Measurements from ENCODE around the gene DTNA. TPM values are rescaled to one million over a fixed set of nuclear protein-coding genes. Genes with fewer than 3 reads are reported as not detected.

Gene DTNA
- total RNA-seq, 2 experiments from 2014 or later: 0.48 to 0.53 TPM

DNA sequence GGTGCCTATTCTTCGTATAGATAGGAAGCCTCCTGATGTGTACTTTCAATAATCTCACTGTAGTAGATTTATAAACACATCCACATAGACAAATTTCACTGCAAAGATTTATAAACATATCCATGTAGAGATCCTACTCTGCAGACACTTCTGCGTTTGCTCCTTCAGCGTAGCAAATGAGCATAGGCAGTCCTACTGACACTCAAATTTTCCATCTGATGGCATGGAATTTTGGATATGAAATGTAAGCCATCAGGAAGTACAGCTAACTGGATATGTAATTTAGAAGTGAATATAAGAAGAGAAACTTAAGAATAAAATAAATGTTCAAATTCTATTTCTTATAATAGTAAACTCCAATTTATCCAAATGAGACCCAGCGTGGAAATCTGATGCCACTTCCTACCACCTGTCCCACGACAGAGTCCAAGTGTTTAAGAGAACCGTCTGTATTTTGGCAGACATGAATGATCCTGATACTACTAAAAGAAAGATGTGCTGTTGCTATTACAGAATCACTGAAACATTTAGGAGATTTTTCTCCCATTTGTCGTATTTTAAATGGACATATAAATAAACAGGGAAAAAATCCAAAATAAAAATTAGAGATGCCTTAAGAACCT, 86.0 kb downstream of the DTNA start:
- Mint-ChIP-seq H3K4me3 (no peak overlapping the region), H3K9me3 (ENCODE audit: low read depth) (no peaks in the 10 kb centered on the region), H3K36me3 (ENCODE audit: low read depth) (no peaks in the 10 kb centered on the region), H3K27me3 (peaks cover 39% of the 10 kb centered on the region), H3K4me1 (peaks cover 10% of the 10 kb centered on the region), H3K27ac (no peak overlapping the region)
- intact Hi-C loops (cut with DNase I, micrococcal nuclease): loop anchor here in 1 of 2 experiments (10.0 kb wide), 1 partner anchor 59 kb away; no protein-coding TSS in a partner anchor
- ATAC-seq (no peak), DNase-seq (no peak)
- ChIA-PET POLR2A (no interaction called here), CTCF (no interaction called here)

DNA sequence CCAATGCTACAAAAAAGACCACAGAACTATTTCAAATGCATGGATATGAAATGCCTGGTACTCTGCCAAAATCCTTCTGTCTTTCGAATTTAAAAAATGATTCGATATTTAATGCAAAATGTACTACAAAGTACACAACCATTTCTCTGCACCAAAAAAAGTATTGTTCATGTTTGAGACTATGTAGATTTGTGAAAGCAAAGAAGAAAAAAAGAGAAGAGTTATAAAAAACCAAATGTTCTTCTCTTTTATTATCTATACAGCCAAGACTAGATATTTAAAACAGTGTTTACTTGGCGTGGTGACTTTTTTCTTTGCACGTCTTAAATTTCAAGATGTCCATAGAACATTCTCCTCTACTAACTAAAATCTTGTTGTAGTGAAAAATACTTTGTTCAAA, 89.2 kb downstream of the DTNA start:
- H3K9me3 Mint-ChIP-seq (ENCODE audit: low read depth): no peaks in the 10 kb centered on the region
- H3K27ac Mint-ChIP-seq: no peak overlapping the region
- POLR2A ChIA-PET: no interaction called here
- CTCF ChIA-PET: no interaction called here
- no peak overlapping the region for H3K4me3 Mint-ChIP-seq
- peaks cover 12% of the 10 kb centered on the region for H3K4me1 Mint-ChIP-seq
- H3K36me3 Mint-ChIP-seq (ENCODE audit: low read depth): no peaks in the 10 kb centered on the region
- peaks cover 31% of the 10 kb centered on the region for H3K27me3 Mint-ChIP-seq
- intact Hi-C loops (cut with DNase I, micrococcal nuclease): loop anchor here in 1 of 2 experiments (10.0 kb wide), 1 partner anchor 56 kb away; no protein-coding TSS in a partner anchor
- no peak for ATAC-seq
- no peak for DNase-seq

DNA sequence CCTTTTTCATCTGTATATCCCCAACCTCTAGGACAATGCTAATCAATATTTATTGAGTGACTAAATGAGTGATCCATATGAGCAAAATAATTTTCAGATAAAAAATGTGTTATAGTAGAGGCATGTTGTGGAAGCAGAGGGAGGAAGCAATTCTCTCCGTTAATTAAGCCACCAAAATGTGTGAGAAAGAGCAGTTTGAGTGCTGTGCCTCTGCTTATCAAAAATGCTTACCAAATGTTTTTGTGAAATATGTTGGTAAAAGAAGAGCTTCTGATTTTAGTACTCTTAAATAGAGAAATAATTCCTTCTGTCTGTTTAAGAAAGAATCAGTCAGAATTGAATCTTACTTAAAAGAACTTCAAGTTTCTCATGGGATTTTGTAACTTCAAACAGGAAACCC, 90.3 kb downstream of the DTNA start:
- ChIA-PET CTCF (interaction anchor here (0.6 kb wide), 1 partner anchor 21 kb away, joined by 3 read pairs; no protein-coding TSS in a partner anchor), POLR2A (no interaction called here)
- H3K36me3 Mint-ChIP-seq (ENCODE audit: low read depth): no peaks in the 10 kb centered on the region
- H3K4me1 Mint-ChIP-seq: peaks cover 12% of the 10 kb centered on the region
- no peak for ATAC-seq
- H3K27ac Mint-ChIP-seq: no peak overlapping the region
- H3K9me3 Mint-ChIP-seq (ENCODE audit: low read depth): no peaks in the 10 kb centered on the region
- peaks cover 33% of the 10 kb centered on the region for H3K27me3 Mint-ChIP-seq
- DNase-seq: no peak
- no peak overlapping the region for H3K4me3 Mint-ChIP-seq
- intact Hi-C loops (cut with DNase I, micrococcal nuclease): loop anchor here in 1 of 2 experiments (5.0 kb wide), 1 partner anchor 62 kb away; no protein-coding TSS in a partner anchor

DNA sequence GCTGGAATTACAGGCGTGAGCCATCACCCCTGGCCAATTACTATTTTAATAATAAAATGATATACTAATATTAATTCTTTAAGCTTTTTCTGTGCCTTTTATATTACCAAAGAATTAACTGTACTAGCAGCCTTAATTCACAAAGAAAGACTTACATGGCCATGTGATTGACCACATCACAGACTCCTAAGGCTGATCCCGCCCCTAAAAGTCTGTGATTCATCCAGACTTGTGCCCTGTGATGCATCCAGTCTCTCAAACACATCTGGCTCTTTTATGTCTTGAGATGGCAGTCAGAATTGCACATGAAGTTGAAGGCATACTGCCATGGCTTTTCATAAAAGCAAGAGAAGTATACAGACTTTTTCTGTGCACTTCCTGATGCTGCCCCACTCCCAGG, 91.7 kb downstream of the DTNA start:
- Mint-ChIP-seq H3K9me3 (ENCODE audit: low read depth) (no peaks in the 10 kb centered on the region), H3K4me1 (peaks cover 14% of the 10 kb centered on the region), H3K4me3 (no peak overlapping the region), H3K36me3 (ENCODE audit: low read depth) (no peaks in the 10 kb centered on the region), H3K27me3 (peaks cover 31% of the 10 kb centered on the region), H3K27ac (no peak overlapping the region)
- ATAC-seq: peak; percentile 89
- intact Hi-C loops (cut with DNase I, micrococcal nuclease): loop anchor here in 1 of 2 experiments (5.0 kb wide), 1 partner anchor 61 kb away; no protein-coding TSS in a partner anchor
- peak; percentile 53 for DNase-seq
- ChIA-PET POLR2A (no interaction called here), CTCF (interaction anchor here (0.7 kb wide), 1 partner anchor 84 kb away, joined by 3 read pairs; no protein-coding TSS in a partner anchor)

GRCh38 chr18:34802959-34803358, 92.9 kb downstream of the DTNA start:
- H3K27ac Mint-ChIP-seq: no peak overlapping the region
- peaks cover 14% of the 10 kb centered on the region for H3K4me1 Mint-ChIP-seq
- CTCF ChIA-PET: interaction anchor here (0.6 kb wide), 1 partner anchor 209 kb away, joined by 4 read pairs; no protein-coding TSS in a partner anchor
- no peaks in the 10 kb centered on the region for H3K9me3 Mint-ChIP-seq (ENCODE audit: low read depth)
- H3K4me3 Mint-ChIP-seq: no peak overlapping the region
- POLR2A ChIA-PET: no interaction called here
- intact Hi-C loops (cut with DNase I, micrococcal nuclease): loop anchor here in 1 of 2 experiments (5.0 kb wide), 1 partner anchor 59 kb away; no protein-coding TSS in a partner anchor
- DNase-seq: no peak
- peaks cover 24% of the 10 kb centered on the region for H3K27me3 Mint-ChIP-seq
- ATAC-seq: no peak
- no peaks in the 10 kb centered on the region for H3K36me3 Mint-ChIP-seq (ENCODE audit: low read depth)

GRCh38 chr18:34803877-34804400, 93.8 kb downstream of the DTNA start:
- POLR2A ChIA-PET: no interaction called here
- H3K4me3 Mint-ChIP-seq: no peak overlapping the region
- H3K4me1 Mint-ChIP-seq: peaks cover 7% of the 10 kb centered on the region
- CTCF ChIA-PET: no interaction called here
- no peaks in the 10 kb centered on the region for H3K9me3 Mint-ChIP-seq (ENCODE audit: low read depth)
- H3K36me3 Mint-ChIP-seq (ENCODE audit: low read depth): no peaks in the 10 kb centered on the region
- ATAC-seq (no peak), DNase-seq (no peak)
- H3K27ac Mint-ChIP-seq: no peak overlapping the region
- intact Hi-C loops (cut with DNase I, micrococcal nuclease): loop anchor here in 1 of 2 experiments (5.0 kb wide), 1 partner anchor 58 kb away; no protein-coding TSS in a partner anchor
- H3K27me3 Mint-ChIP-seq: peaks cover 25% of the 10 kb centered on the region

DNA sequence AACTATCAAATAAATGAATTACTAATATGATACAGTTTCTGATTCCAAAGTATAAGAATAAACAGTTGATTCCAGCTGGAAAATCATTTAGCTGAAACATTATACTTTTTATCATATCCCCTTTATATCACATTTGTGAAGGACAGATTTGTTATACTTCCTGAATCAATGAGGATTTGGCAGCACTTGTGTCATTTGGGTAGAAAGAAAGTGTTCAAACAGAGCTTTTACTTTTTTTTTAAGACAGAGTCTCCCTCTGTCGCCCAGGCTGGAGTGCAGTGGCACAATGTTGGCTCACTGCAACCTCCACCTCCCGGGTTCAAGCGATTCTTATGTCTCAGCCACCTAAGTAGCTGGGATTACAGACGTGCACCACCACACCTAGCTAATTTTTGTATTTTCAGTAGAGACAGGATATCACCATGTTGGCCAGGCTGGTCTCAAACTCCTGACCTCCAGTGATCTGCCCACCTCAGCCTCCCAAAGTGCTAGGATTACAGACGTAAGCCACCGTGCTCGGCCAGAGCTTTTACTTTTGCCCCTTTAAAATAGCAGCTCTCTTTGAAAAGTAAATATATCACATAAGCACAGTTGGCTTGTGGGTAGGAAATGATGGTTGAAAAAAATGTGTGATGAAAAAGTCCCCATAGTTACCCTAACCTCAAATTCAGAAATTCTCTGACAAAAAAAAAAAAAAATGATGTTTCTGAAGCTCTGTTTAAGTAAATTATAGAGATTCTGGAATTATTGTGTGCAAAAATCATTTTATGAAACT, 95.2 kb downstream of the DTNA start:
- DNase-seq (no peak), ATAC-seq (no peak)
- peaks cover 25% of the 10 kb centered on the region for H3K27me3 Mint-ChIP-seq
- H3K27ac Mint-ChIP-seq: no peak overlapping the region
- H3K4me1 Mint-ChIP-seq: peaks cover 4% of the 10 kb centered on the region
- no peaks in the 10 kb centered on the region for H3K9me3 Mint-ChIP-seq (ENCODE audit: low read depth)
- ChIA-PET CTCF (interaction anchor here (0.8 to 1.7 kb wide), 4 partner anchors 17 to 144 kb away, joined by 3 to 8 read pairs (median 4); no protein-coding TSS in a partner anchor), POLR2A (no interaction called here)
- intact Hi-C loops (cut with DNase I, micrococcal nuclease): no loop called here
- H3K36me3 Mint-ChIP-seq (ENCODE audit: low read depth): no peaks in the 10 kb centered on the region
- no peak overlapping the region for H3K4me3 Mint-ChIP-seq

DNA sequence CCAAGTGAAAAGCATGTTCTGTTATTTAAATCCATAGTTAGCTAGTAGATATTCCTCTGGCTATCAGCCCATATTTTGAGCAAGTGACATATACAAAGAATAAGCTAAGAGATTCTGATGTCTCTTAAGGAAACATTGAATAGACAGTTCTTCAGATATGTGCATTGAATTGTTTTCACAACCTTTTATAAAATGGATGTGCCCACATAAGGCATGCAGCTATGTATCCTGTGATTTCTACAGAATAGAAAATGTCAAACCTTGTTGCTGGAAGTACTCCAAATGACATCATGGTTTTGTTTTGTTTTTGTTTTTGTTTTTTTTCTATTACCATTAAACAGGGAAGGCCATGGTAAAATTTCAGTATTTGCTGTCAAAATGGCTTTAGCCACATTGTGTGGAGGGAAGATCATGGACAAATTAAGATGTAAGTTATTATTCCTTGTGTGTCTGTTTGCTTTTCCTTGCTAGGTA, 95.8 kb downstream of the DTNA start:
- ChIA-PET POLR2A (no interaction called here), CTCF (interaction anchor here (0.9 to 1.7 kb wide), 4 partner anchors 18 to 144 kb away, joined by 3 to 8 read pairs (median 4); no protein-coding TSS in a partner anchor)
- no peak overlapping the region for H3K4me3 Mint-ChIP-seq
- ATAC-seq: no peak
- no peak overlapping the region for H3K27ac Mint-ChIP-seq
- H3K9me3 Mint-ChIP-seq (ENCODE audit: low read depth): no peaks in the 10 kb centered on the region
- no peaks in the 10 kb centered on the region for H3K36me3 Mint-ChIP-seq (ENCODE audit: low read depth)
- no peak for DNase-seq
- H3K4me1 Mint-ChIP-seq: peaks cover 4% of the 10 kb centered on the region
- peaks cover 25% of the 10 kb centered on the region for H3K27me3 Mint-ChIP-seq
- intact Hi-C loops (cut with DNase I, micrococcal nuclease): no loop called here

DNA sequence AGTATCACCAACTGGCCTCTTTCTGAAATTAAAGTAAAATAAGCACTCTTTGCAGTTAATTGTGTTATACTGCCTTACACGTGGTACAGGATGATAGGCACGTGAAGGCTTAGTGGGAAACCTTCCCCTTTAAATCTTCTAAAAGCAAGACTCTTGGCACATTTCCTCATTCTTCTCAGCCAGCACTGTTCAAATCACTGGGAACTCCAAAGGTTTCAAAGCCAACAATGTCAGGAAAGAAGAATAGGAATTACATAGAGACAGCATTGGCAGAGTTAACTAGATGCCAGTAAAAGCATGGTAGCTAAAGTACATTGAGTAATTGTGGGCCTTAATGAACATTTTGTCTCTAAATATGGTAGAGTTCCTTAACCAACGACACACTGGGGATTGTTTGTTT, 96.4 kb downstream of the DTNA start:
- CTCF ChIA-PET: interaction anchor here (1.5 kb wide), 1 partner anchor 23 kb away, joined by 3 read pairs; no protein-coding TSS in a partner anchor
- intact Hi-C loops (cut with DNase I, micrococcal nuclease): no loop called here
- DNase-seq: no peak
- POLR2A ChIA-PET: no interaction called here
- ATAC-seq: no peak
- Mint-ChIP-seq H3K4me1 (peaks cover 4% of the 10 kb centered on the region), H3K27me3 (peaks cover 25% of the 10 kb centered on the region), H3K27ac (no peak overlapping the region), H3K36me3 (ENCODE audit: low read depth) (no peaks in the 10 kb centered on the region), H3K9me3 (ENCODE audit: low read depth) (no peaks in the 10 kb centered on the region), H3K4me3 (no peak overlapping the region)

GRCh38 chr18:34807106-34807796, 97.2 kb downstream of the DTNA start:
- intact Hi-C loops (cut with DNase I, micrococcal nuclease): no loop called here
- no peak overlapping the region for H3K27ac Mint-ChIP-seq
- peaks cover 25% of the 10 kb centered on the region for H3K27me3 Mint-ChIP-seq
- DNase-seq (no peak), ATAC-seq (no peak)
- CTCF ChIA-PET: interaction anchor here (1.2 to 1.5 kb wide), 2 partner anchors 9 to 24 kb away, joined by 3 read pairs; no protein-coding TSS in a partner anchor
- H3K4me1 Mint-ChIP-seq: peaks cover 2% of the 10 kb centered on the region
- H3K4me3 Mint-ChIP-seq: no peak overlapping the region
- no peaks in the 10 kb centered on the region for H3K36me3 Mint-ChIP-seq (ENCODE audit: low read depth)
- POLR2A ChIA-PET: no interaction called here
- H3K9me3 Mint-ChIP-seq (ENCODE audit: low read depth): no peaks in the 10 kb centered on the region

- Mint-ChIP-seq H3K4me1 (peaks cover 2% of the 10 kb centered on the region), H3K27me3 (peaks cover 23% of the 10 kb centered on the region), H3K4me3 (no peak overlapping the region), H3K9me3 (ENCODE audit: low read depth) (no peaks in the 10 kb centered on the region), H3K27ac (no peak overlapping the region), H3K36me3 (ENCODE audit: low read depth) (no peaks in the 10 kb centered on the region)
- CTCF ChIA-PET: interaction anchor here (1.2 kb wide), 1 partner anchor 8 kb away, joined by 3 read pairs; no protein-coding TSS in a partner anchor
- ATAC-seq (no peak), DNase-seq (no peak)
- POLR2A ChIA-PET: no interaction called here
- intact Hi-C loops (cut with DNase I, micrococcal nuclease): no loop called here
Measured at GRCh38 chr18:34808389-34808788, 98.3 kb downstream of the DTNA start.
